Measurements from ENCODE around the gene TBX19.

TBX19 gene

DNA sequence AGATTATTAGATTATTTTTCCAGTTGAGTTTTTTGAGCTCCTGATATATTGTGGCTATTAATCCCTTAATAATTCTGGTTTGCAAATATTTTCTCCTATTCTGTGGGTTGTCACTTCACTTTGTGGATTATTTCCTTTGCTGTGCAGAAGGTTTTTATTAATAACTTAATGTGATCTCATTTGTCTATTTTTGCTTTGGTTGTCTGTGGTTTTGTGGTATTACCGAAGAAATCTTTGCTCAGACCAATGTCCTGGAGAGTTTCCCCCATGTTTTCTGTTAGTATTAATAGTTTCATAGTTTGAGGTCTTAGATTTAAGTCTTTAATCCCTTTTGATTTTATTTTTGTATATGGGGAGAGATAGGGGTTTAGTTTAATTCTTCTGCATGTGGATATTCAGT lies 7.1 kb upstream of the TBX19 start (continued):
- TF ChIP-seq GLIS2 (tag by site-specific recombination; IDR thresholded peaks at IDR 0.05) (no peak), ZSCAN23 (tag by site-specific recombination; IDR thresholded peaks at IDR 0.05) (no peak), ZNF266 (tag by site-specific recombination; IDR thresholded peaks at IDR 0.05; ENCODE audit: low read depth) (no peak), ZIC2 (tag by site-specific recombination; IDR thresholded peaks at IDR 0.05) (no peak), ZNF600 (tag by site-specific recombination; IDR thresholded peaks at IDR 0.05) (no peak), KLF7 (tag by site-specific recombination; IDR thresholded peaks at IDR 0.05; ENCODE audit: borderline replicate concordance) (no peak), ZXDB (tag by site-specific recombination; IDR thresholded peaks at IDR 0.05) (no peak), SCRT1 (tag by site-specific recombination; IDR thresholded peaks at IDR 0.05; ENCODE audit: borderline replicate concordance) (no peak), ZNF23 (tag by site-specific recombination; IDR thresholded peaks at IDR 0.05; ENCODE audit: borderline replicate concordance) (no peak)
- TF ChIP-seq, protein P1, sequence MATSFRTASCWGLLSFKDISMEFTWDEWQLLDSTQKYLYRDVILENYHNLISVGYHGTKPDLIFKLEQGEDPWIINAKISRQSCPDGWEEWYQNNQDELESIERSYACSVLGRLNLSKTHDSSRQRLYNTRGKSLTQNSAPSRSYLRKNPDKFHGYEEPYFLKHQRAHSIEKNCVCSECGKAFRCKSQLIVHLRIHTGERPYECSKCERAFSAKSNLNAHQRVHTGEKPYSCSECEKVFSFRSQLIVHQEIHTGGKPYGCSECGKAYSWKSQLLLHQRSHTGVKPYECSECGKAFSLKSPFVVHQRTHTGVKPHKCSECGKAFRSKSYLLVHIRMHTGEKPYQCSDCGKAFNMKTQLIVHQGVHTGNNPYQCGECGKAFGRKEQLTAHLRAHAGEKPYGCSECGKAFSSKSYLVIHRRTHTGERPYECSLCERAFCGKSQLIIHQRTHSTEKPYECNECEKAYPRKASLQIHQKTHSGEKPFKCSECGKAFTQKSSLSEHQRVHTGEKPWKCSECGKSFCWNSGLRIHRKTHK (tag by site-specific recombination; IDR thresholded peaks at IDR 0.05) = no peak
- TF ChIP-seq, protein P2, sequence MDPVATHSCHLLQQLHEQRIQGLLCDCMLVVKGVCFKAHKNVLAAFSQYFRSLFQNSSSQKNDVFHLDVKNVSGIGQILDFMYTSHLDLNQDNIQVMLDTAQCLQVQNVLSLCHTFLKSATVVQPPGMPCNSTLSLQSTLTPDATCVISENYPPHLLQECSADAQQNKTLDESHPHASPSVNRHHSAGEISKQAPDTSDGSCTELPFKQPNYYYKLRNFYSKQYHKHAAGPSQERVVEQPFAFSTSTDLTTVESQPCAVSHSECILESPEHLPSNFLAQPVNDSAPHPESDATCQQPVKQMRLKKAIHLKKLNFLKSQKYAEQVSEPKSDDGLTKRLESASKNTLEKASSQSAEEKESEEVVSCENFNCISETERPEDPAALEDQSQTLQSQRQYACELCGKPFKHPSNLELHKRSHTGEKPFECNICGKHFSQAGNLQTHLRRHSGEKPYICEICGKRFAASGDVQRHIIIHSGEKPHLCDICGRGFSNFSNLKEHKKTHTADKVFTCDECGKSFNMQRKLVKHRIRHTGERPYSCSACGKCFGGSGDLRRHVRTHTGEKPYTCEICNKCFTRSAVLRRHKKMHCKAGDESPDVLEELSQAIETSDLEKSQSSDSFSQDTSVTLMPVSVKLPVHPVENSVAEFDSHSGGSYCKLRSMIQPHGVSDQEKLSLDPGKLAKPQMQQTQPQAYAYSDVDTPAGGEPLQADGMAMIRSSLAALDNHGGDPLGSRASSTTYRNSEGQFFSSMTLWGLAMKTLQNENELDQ (tag by site-specific recombination; IDR thresholded peaks at IDR 0.05; ENCODE audit: low read depth) = no peak
- TF ChIP-seq, protein P3, sequence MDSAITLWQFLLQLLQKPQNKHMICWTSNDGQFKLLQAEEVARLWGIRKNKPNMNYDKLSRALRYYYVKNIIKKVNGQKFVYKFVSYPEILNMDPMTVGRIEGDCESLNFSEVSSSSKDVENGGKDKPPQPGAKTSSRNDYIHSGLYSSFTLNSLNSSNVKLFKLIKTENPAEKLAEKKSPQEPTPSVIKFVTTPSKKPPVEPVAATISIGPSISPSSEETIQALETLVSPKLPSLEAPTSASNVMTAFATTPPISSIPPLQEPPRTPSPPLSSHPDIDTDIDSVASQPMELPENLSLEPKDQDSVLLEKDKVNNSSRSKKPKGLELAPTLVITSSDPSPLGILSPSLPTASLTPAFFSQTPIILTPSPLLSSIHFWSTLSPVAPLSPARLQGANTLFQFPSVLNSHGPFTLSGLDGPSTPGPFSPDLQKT (IDR thresholded peaks at IDR 0.05; ENCODE audit: borderline replicate concordance, low read depth, low read length) = no peak

DNA sequence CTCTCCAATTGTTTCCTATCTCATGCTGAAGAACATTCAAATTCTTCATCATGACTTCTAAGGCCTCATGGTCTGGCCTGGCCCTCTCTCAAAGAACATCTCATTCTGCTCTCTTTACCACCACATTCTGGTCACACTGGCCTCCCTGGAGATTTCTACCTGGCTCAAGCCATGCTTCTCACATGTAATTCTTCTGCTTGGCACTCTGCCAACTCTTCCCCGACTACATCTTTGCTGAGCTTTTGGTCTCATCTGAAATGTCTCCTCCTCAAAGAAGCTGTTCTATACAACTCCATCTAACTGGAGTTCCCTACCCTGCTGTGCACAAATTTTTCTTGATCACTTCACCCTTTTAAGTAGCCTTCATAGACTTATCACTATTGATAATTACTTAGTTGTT lies 1.4 kb upstream of the TBX19 start:
- ChIA-PET CTCF (interaction anchor here (1.9 kb wide), 1 partner anchor 45 kb away, joined by 6 read pairs; no protein-coding TSS in a partner anchor), POLR2A (no interaction called here)
- Histone ChIP-seq H3K4me3 (ENCODE audit: low read depth, low read length) (no peak overlapping the region), H3K4me1 (ENCODE audit: control insufficient read depth, insufficient read depth, low read length) (no peaks in the 10 kb centered on the region), H3K36me3 (ENCODE audit: control insufficient read depth in 2 of 2, insufficient read depth in 1 of 2, low read length in 2 of 2) (no peaks in the 10 kb centered on the region), H3K9me3 (ENCODE audit: control insufficient read depth, insufficient read depth, low read depth, low read length) (no peaks in the 10 kb centered on the region), H3K27ac (ENCODE audit: extremely low read depth, low read depth, low read length) (no peak overlapping the region)
- TF ChIP-seq, protein P4, sequence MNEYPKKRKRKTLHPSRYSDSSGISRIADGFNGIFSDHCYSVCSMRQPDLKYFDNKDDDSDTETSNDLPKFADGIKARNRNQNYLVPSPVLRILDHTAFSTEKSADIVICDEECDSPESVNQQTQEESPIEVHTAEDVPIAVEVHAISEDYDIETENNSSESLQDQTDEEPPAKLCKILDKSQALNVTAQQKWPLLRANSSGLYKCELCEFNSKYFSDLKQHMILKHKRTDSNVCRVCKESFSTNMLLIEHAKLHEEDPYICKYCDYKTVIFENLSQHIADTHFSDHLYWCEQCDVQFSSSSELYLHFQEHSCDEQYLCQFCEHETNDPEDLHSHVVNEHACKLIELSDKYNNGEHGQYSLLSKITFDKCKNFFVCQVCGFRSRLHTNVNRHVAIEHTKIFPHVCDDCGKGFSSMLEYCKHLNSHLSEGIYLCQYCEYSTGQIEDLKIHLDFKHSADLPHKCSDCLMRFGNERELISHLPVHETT (tag by site-specific recombination; IDR thresholded peaks at IDR 0.05) = no peak
- TF ChIP-seq ZNF600 (tag by site-specific recombination; IDR thresholded peaks at IDR 0.05) = no peak
- TF ChIP-seq ZNF664 (tag by site-specific recombination; IDR thresholded peaks at IDR 0.05) = no peak
- peak; percentile 90; the same call in 1 of the 2 replicates for TF ChIP-seq ZNF544 (tag by site-specific recombination; IDR thresholded peaks at IDR 0.05)
- TF ChIP-seq SCRT1 (tag by site-specific recombination; IDR thresholded peaks at IDR 0.05; ENCODE audit: borderline replicate concordance) = no peak
- 0 out of 2 replicates have a peak, but pooled peaks have one; percentile 38 for TF ChIP-seq ZNF776 (tag by site-specific recombination; IDR thresholded peaks at IDR 0.05; ENCODE audit: borderline replicate concordance)
- TF ChIP-seq, protein P5, sequence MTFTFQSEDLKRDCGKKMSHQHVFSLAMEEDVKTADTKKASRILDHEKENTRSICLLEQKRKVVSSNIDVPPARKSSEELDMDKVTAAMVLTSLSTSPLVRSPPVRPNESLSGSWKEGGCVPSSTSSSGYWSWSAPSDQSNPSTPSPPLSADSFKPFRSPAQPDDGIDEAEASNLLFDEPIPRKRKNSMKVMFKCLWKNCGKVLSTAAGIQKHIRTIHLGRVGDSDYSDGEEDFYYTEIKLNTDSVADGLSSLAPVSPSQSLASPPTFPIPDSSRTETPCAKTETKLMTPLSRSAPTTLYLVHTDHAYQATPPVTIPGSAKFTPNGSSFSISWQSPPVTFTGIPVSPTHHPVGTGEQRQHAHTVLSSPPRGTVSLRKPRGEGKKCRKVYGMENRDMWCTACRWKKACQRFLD (tag by site-specific recombination; IDR thresholded peaks at IDR 0.05) = no peak
- no peak for TF ChIP-seq ZNF404 (tag by site-specific recombination; IDR thresholded peaks at IDR 0.05)
- TF ChIP-seq ZNF174 (tag by site-specific recombination; IDR thresholded peaks at IDR 0.05) = no peak
- TF ChIP-seq, protein P6, sequence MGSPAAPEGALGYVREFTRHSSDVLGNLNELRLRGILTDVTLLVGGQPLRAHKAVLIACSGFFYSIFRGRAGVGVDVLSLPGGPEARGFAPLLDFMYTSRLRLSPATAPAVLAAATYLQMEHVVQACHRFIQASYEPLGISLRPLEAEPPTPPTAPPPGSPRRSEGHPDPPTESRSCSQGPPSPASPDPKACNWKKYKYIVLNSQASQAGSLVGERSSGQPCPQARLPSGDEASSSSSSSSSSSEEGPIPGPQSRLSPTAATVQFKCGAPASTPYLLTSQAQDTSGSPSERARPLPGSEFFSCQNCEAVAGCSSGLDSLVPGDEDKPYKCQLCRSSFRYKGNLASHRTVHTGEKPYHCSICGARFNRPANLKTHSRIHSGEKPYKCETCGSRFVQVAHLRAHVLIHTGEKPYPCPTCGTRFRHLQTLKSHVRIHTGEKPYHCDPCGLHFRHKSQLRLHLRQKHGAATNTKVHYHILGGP (tag by site-specific recombination; IDR thresholded peaks at IDR 0.05) = peak; percentile 77
- TF ChIP-seq, protein P7, sequence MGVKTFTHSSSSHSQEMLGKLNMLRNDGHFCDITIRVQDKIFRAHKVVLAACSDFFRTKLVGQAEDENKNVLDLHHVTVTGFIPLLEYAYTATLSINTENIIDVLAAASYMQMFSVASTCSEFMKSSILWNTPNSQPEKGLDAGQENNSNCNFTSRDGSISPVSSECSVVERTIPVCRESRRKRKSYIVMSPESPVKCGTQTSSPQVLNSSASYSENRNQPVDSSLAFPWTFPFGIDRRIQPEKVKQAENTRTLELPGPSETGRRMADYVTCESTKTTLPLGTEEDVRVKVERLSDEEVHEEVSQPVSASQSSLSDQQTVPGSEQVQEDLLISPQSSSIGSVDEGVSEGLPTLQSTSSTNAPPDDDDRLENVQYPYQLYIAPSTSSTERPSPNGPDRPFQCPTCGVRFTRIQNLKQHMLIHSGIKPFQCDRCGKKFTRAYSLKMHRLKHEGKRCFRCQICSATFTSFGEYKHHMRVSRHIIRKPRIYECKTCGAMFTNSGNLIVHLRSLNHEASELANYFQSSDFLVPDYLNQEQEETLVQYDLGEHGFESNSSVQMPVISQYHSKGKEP (tag by site-specific recombination; IDR thresholded peaks at IDR 0.05) = no peak
- no peak for TF ChIP-seq ZNF48 (tag by site-specific recombination; IDR thresholded peaks at IDR 0.05)
- TF ChIP-seq GLI2 (tag by site-specific recombination; IDR thresholded peaks at IDR 0.05; ENCODE audit: borderline replicate concordance, low read depth) = no peak
- no peak for TF ChIP-seq ZXDB (tag by site-specific recombination; IDR thresholded peaks at IDR 0.05)
- TF ChIP-seq ZNF292 (tag by site-specific recombination; IDR thresholded peaks at IDR 0.05; ENCODE audit: borderline replicate concordance, low read depth) = no peak
- TF ChIP-seq ZNF677 (tag by site-specific recombination; IDR thresholded peaks at IDR 0.05) = no peak
- TF ChIP-seq ZNF248 (tag by site-specific recombination; IDR thresholded peaks at IDR 0.05) = 0 out of 2 replicates have a peak, but pooled peaks have one; percentile 26
- TF ChIP-seq ZBTB1 (tag by site-specific recombination; IDR thresholded peaks at IDR 0.05) = no peak
